NCI-H69 (cell line): ENCODE measurements around the gene HHAT.
A peak's percentile ranks its signal among the peaks of the same experiment; 100 is the strongest.

Source experiments
- DNase-seq: peaks from one replicate; lab custom pipeline; 2025; lab: John Stamatoyannopoulos, UW

HHAT gene

DNA sequence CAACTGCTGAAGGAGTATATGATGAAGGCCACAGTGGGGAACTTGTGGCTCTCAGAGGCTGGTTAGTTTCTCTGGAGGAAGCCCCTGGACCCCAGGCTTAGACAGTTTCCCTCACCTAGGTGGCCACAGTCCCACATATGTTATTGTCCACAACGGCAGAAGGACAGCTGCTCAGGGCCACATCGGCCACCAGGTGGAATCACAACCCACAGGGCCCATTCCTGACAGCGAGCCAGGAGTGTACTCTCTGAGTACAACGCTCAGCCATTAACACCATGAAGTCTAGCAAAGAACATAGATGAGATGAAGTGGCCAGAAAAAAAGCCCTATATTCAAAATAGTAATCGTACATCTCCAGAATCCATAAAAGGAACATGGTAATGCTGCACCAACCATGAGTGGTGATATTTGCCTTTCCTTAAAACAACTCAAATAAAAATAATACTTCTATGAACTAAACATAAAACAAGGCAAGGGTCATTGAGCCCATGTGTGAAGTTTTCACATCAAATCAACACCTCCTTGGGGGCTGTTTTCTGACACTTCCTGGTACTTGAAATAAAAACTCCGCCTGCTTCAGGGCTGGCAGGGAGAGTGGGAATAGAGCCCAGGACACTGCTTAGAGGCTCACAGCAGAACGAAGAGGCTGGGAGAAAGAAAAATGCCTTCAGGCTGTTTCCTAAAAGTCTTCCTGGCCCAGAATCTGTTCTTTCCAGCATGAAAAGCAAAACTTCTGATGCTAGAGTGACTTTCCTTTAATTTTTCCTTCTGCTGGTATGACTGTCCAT lies 383.3 kb downstream of the HHAT start:
- DNase-seq: peak; percentile 30

DNA sequence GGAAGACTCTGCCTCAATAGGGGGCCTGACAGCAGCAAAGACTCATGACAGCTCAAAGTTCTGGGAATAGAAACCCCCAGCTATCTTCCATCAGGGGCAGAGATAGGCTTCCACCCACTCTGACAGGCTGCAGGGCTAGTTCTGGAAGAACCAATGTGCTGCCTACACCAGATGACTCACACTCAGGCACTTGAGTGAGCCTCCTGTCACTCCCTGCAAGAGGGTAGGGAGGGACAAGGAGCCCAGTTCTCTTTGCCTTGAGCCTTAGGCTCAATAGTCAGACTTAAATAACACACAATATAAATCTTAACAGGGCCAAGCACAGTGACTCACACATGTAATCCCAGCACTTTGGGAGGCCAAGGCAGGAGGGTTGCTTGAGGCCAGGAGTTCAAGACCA lies 386.4 kb downstream of the HHAT start:
- DNase-seq: no peak

DNA sequence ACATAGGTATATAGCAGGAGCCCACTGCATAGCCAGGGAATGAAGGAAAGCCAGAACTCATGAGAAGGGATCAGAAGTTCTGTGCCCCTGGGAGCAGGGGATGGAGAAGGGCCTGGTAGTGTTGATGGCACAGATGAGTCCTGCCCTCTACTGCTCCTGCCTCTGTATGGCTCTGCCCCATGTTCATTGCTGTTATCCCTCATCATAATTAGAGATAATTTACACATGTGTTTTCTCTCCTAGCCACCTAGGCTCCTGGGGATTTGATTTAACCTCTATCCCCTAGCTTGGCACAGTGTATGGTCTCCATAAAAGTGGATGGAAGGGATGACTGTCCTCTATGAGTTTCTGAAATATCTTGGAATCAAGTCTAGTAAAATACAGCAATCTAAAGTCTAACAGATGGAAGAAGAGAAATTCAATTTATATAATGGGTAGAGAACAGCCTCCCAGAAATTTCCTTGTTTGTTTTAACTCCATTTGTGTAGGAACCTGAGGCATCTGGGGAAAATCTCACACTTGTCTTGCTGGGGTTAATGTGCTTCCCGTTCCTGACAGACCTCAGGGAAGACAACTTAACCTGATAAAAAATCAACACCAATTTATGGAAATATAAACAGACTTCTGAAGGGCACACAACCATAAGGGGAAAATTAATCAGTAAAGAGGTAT lies 393.8 kb downstream of the HHAT start:
- peak; percentile 79 for DNase-seq

DNA sequence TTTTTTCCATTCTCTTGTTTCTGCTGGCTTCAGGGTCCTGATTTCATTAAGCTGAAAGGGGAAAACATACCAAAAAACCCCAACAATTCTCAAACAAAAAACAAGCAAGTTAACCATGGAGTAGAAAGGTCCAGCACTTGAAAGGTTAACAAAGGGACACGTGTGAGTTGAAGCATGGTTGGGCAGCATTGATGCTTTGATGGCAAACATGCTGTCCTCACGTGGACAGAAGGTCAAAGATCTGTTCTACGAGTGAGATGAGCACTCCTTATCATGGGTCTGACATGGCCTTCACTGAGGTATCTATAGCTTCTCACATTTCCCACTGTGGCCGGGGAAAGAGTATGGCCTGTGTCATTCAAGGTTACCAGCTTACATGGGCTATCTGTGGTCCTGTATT lies 394.9 kb downstream of the HHAT start:
- DNase-seq: no peak

DNA sequence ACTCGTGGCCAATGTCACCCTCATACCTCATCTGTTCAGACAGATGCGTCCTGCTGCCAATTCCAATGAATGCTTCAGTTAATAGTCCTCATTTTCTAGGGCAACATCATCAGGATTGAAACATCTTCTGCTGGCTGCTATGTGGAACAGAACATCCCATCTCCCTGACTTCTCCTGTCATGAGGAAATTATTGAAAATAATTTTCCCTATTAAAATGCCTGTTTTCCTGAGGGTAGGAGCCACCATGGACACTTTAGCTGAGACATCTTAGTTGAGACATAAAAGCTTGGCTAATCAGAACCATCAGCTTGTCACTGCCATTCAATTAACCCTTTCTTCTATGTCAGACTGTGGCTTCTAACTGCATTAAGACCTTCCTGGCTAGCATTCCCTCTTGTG lies 396.1 kb downstream of the HHAT start:
- no peak for DNase-seq
